Measurements from ENCODE around the gene NEIL1. TPM values are rescaled to one million over a fixed set of nuclear protein-coding genes. Genes with fewer than 3 reads are reported as not detected.
"Not testable (repeated sequence)": the region's sequence is repeated elsewhere in the genome, so short reads cannot be mapped to it uniquely, and the experiment has no call there.

The NEIL1 gene
- 51.6 TPM for total RNA-seq

- DNase-seq (ENCODE audit: low spot score): no peak
- intact Hi-C loops (cut with DNase I): no loop called here
- ATAC-seq: no peak
Observed at GRCh38 chr15:75346796-75347221, at the start of gene NEIL1. TSS of gene NEIL1 (plus strand) at chr15:75347039. CDS start at chr15:75348906, 1,867 bp downstream.

- DNase-seq (ENCODE audit: low spot score): not testable (repeated sequence)
Observed at GRCh38 chr15:75298541-75299310, 48.1 kb upstream of the NEIL1 start.

GRCh38 chr15:75299311-75299688 is 47.5 kb upstream of the NEIL1 start:
- ATAC-seq: peak; percentile 71
- peak; percentile 73 for DNase-seq (ENCODE audit: low spot score)

More at GRCh38 chr15:75298541-75299310, 48.1 kb upstream of the NEIL1 start:
- intact Hi-C loops (cut with DNase I): not testable (repeated sequence)
- peak; percentile 44 for ATAC-seq

GRCh38 chr15:75300026-75300425 is 46.8 kb upstream of the NEIL1 start:
- DNase-seq (ENCODE audit: low spot score); intact Hi-C loops (cut with DNase I); ATAC-seq: not testable (repeated sequence)

More at GRCh38 chr15:75299311-75299688, 47.5 kb upstream of the NEIL1 start:
- intact Hi-C loops (cut with DNase I): not testable (repeated sequence)

- DNase-seq (ENCODE audit: low spot score) (no peak), ATAC-seq (no peak)
- intact Hi-C loops (cut with DNase I): no loop called here
Observed at GRCh38 chr15:75302318-75302717, 44.5 kb upstream of the NEIL1 start.

GRCh38 chr15:75302753-75303152 is 44.1 kb upstream of the NEIL1 start:
- ATAC-seq; intact Hi-C loops (cut with DNase I); DNase-seq (ENCODE audit: low spot score): not testable (repeated sequence)

GRCh38 chr15:75306188-75306587 is 40.7 kb upstream of the NEIL1 start:
- intact Hi-C loops (cut with DNase I): no loop called here
- no peak for ATAC-seq
- no peak for DNase-seq (ENCODE audit: low spot score)

GRCh38 chr15:75307778-75308390 is 39.0 kb upstream of the NEIL1 start:
- ATAC-seq (peak; percentile 28), DNase-seq (ENCODE audit: low spot score) (no peak)
- intact Hi-C loops (cut with DNase I): no loop called here

- ATAC-seq (no peak), DNase-seq (ENCODE audit: low spot score) (no peak)
- intact Hi-C loops (cut with DNase I): no loop called here
Observed at GRCh38 chr15:75309711-75310110, 37.1 kb upstream of the NEIL1 start.

GRCh38 chr15:75312548-75312947 is 34.3 kb upstream of the NEIL1 start:
- DNase-seq (ENCODE audit: low spot score); intact Hi-C loops (cut with DNase I); ATAC-seq: not testable (repeated sequence)

- no peak for DNase-seq (ENCODE audit: low spot score)
- intact Hi-C loops (cut with DNase I): no loop called here
- ATAC-seq: no peak
Observed at GRCh38 chr15:75313116-75313845, 33.6 kb upstream of the NEIL1 start.

- DNase-seq (ENCODE audit: low spot score): no peak
- ATAC-seq: no peak
- intact Hi-C loops (cut with DNase I): no loop called here
Observed at GRCh38 chr15:75314552-75315290, 32.1 kb upstream of the NEIL1 start.

- intact Hi-C loops (cut with DNase I); ATAC-seq: not testable (repeated sequence)
Observed at GRCh38 chr15:75319231-75319897, 27.5 kb upstream of the NEIL1 start.

GRCh38 chr15:75321711-75322110 is 25.1 kb upstream of the NEIL1 start:
- DNase-seq (ENCODE audit: low spot score) (no peak), ATAC-seq (no peak)
- intact Hi-C loops (cut with DNase I): no loop called here

More at GRCh38 chr15:75319231-75319897, 27.5 kb upstream of the NEIL1 start:
- not testable (repeated sequence) for DNase-seq (ENCODE audit: low spot score)

GRCh38 chr15:75325922-75326321 is 20.9 kb upstream of the NEIL1 start:
- ATAC-seq: no peak
- intact Hi-C loops (cut with DNase I): no loop called here
- DNase-seq (ENCODE audit: low spot score): no peak

GRCh38 chr15:75327005-75327404 is 19.8 kb upstream of the NEIL1 start:
- DNase-seq (ENCODE audit: low spot score): no peak
- intact Hi-C loops (cut with DNase I): no loop called here
- ATAC-seq: no peak

GRCh38 chr15:75327491-75327890 is 19.3 kb upstream of the NEIL1 start:
- no peak for ATAC-seq
- DNase-seq (ENCODE audit: low spot score): no peak
- intact Hi-C loops (cut with DNase I): no loop called here

- intact Hi-C loops (cut with DNase I): no loop called here
- ATAC-seq (no peak), DNase-seq (ENCODE audit: low spot score) (no peak)
Observed at GRCh38 chr15:75328493-75329314, 18.1 kb upstream of the NEIL1 start.

Measured in sciatic nerve (tissue), 2 donors.